ENCODE data around the gene AHI1. TPM values are rescaled to one million over a fixed set of nuclear protein-coding genes. Genes with fewer than 3 reads are reported as not detected.

Gene AHI1
- total RNA-seq, 1 experiment from 2014 or later: 18.8 TPM

DNA sequence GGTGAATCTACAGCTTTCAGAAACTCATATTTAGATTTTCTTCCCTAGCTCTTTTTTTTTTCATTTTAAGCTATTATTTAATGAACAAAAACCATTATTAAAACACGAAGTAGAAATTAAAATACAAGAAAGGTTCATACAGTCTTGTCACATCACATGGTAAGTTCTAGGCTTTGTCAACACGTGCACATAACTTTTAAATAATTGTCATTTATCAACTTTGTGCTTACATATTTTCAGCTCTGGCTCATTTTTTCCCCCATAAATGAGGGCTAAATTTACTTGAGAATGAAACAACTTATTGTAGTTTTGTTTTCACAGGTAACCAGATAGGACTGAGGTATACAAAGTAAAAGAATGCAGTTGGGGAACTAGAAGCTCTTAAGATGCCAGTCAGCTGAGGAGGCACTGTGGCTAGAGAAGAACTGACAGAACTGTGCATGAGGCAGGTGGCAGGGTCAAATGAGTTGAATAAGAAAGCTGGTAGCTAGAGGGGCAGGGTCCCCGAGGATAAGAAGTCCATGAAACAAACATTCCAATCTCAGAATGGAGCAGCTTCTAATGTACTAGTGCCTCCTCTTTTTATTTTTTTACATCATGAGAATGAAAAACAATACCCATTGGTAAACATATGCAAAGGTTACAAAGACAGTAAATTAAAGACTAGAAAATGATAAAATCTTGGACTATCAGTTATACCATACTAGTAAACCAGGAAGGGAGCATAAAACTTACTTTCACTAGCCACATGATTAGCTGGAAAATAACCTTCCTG, 174.9 kb downstream of the AHI1 start:
- Mint-ChIP-seq H3K27ac (peak overlapping the region; percentile 20; the same call in 1 of the 2 replicates), H3K27me3 (ENCODE audit: low read depth) (no peaks in the 10 kb centered on the region), H3K4me3 (no peak overlapping the region), H3K9me3 (no peaks in the 10 kb centered on the region), H3K36me3 (no peaks in the 10 kb centered on the region), H3K4me1 (peaks cover 12% of the 10 kb centered on the region)
- ATAC-seq: no peak; the same call in 1 of the 2 replicates
- no peak for DNase-seq (ENCODE audit: low spot score)
- ChIA-PET CTCF (interaction anchor here (1.1 kb wide), 1 partner anchor 9 kb away, joined by 3 read pairs; no protein-coding TSS in a partner anchor), POLR2A (interaction anchor here (0.6 kb wide), 1 partner anchor 116 kb away, joined by 4 read pairs; no protein-coding TSS in a partner anchor)
- TF ChIP-seq, protein P1, sequence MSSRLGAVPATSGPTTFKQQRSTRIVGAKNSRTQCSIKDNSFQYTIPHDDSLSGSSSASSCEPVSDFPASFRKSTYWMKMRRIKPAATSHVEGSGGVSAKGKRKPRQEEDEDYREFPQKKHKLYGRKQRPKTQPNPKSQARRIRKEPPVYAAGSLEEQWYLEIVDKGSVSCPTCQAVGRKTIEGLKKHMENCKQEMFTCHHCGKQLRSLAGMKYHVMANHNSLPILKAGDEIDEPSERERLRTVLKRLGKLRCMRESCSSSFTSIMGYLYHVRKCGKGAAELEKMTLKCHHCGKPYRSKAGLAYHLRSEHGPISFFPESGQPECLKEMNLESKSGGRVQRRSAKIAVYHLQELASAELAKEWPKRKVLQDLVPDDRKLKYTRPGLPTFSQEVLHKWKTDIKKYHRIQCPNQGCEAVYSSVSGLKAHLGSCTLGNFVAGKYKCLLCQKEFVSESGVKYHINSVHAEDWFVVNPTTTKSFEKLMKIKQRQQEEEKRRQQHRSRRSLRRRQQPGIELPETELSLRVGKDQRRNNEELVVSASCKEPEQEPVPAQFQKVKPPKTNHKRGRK (CRISPR knock-in tag; IDR thresholded peaks at IDR 0.05; ENCODE audit: borderline replicate concordance): no peak
- TF ChIP-seq ZNF263 (CRISPR knock-in tag; IDR thresholded peaks at IDR 0.05; ENCODE audit: low read depth) (no peak), SMAD4 (CRISPR knock-in tag; IDR thresholded peaks at IDR 0.05) (no peak), KAT7 (CRISPR knock-in tag; IDR thresholded peaks at IDR 0.05; ENCODE audit: borderline replicate concordance) (no peak), HMGA2 (CRISPR knock-in tag; IDR thresholded peaks at IDR 0.05) (no peak), SMAD3 (CRISPR knock-in tag; IDR thresholded peaks at IDR 0.05; ENCODE audit: borderline replicate concordance) (no peak), CREB1 (CRISPR knock-in tag; IDR thresholded peaks at IDR 0.05) (no peak)
- TF ChIP-seq, protein P2, sequence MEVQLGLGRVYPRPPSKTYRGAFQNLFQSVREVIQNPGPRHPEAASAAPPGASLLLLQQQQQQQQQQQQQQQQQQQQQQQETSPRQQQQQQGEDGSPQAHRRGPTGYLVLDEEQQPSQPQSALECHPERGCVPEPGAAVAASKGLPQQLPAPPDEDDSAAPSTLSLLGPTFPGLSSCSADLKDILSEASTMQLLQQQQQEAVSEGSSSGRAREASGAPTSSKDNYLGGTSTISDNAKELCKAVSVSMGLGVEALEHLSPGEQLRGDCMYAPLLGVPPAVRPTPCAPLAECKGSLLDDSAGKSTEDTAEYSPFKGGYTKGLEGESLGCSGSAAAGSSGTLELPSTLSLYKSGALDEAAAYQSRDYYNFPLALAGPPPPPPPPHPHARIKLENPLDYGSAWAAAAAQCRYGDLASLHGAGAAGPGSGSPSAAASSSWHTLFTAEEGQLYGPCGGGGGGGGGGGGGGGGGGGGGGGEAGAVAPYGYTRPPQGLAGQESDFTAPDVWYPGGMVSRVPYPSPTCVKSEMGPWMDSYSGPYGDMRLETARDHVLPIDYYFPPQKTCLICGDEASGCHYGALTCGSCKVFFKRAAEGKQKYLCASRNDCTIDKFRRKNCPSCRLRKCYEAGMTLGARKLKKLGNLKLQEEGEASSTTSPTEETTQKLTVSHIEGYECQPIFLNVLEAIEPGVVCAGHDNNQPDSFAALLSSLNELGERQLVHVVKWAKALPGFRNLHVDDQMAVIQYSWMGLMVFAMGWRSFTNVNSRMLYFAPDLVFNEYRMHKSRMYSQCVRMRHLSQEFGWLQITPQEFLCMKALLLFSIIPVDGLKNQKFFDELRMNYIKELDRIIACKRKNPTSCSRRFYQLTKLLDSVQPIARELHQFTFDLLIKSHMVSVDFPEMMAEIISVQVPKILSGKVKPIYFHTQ (CRISPR knock-in tag; IDR thresholded peaks at IDR 0.05): no peak

DNA sequence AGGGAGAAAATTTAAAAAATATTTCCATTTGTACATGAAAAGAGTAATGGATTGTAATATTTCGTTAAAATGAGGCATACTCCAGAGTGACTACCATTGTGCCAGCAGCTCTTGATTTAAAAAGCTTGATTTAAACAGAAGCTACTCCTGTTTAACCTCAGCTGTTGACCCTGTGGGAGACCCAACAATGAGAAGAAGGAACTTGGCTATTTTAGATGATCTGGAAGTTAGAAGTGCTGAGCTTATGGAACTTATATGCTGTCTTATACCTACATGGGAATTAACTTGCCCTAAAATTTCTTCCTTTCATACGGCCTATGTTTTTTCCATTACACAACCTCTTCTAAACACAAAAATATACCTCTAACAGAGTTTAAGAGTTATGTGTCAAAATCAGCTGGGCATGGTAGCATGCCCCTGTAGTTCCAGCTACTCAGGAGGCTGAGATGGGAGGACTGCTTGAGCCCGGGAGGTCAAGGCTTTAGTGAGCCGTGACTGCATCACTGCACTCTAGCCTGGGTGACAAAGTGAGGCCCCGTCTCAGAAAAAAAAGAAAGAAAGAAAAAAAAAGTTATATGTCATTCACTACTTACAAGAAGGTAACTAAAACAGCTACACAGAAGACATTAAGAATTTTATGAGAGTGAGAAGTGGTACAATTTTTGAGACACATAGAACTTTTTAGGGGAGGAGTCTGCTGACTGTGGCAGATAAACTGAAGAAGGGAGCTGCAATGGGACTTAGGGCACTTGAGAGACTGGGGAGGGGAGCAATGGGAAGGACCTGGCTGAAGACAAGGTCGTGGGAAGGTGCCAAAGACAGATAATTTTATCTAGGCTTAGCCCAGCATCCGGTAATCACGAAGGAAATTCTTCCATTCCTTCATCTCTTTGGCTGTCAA, 176.6 kb downstream of the AHI1 start:
- peaks cover 12% of the 10 kb centered on the region for H3K4me1 Mint-ChIP-seq
- H3K9me3 Mint-ChIP-seq: no peaks in the 10 kb centered on the region
- no peak for DNase-seq (ENCODE audit: low spot score)
- H3K27me3 Mint-ChIP-seq (ENCODE audit: low read depth): no peaks in the 10 kb centered on the region
- ChIA-PET CTCF (interaction anchor here (1.0 kb wide), 1 partner anchor 1224 kb away, joined by 3 read pairs; no protein-coding TSS in a partner anchor), POLR2A (no interaction called here)
- no peak for TF ChIP-seq FOXK1 (CRISPR knock-in tag; IDR thresholded peaks at IDR 0.05)
- TF ChIP-seq, protein P3, sequence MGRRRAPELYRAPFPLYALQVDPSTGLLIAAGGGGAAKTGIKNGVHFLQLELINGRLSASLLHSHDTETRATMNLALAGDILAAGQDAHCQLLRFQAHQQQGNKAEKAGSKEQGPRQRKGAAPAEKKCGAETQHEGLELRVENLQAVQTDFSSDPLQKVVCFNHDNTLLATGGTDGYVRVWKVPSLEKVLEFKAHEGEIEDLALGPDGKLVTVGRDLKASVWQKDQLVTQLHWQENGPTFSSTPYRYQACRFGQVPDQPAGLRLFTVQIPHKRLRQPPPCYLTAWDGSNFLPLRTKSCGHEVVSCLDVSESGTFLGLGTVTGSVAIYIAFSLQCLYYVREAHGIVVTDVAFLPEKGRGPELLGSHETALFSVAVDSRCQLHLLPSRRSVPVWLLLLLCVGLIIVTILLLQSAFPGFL (CRISPR knock-in tag; IDR thresholded peaks at IDR 0.05; ENCODE audit: borderline replicate concordance): no peak
- no peak for TF ChIP-seq SMAD3 (CRISPR knock-in tag; IDR thresholded peaks at IDR 0.05; ENCODE audit: borderline replicate concordance)
- TF ChIP-seq, protein P4, sequence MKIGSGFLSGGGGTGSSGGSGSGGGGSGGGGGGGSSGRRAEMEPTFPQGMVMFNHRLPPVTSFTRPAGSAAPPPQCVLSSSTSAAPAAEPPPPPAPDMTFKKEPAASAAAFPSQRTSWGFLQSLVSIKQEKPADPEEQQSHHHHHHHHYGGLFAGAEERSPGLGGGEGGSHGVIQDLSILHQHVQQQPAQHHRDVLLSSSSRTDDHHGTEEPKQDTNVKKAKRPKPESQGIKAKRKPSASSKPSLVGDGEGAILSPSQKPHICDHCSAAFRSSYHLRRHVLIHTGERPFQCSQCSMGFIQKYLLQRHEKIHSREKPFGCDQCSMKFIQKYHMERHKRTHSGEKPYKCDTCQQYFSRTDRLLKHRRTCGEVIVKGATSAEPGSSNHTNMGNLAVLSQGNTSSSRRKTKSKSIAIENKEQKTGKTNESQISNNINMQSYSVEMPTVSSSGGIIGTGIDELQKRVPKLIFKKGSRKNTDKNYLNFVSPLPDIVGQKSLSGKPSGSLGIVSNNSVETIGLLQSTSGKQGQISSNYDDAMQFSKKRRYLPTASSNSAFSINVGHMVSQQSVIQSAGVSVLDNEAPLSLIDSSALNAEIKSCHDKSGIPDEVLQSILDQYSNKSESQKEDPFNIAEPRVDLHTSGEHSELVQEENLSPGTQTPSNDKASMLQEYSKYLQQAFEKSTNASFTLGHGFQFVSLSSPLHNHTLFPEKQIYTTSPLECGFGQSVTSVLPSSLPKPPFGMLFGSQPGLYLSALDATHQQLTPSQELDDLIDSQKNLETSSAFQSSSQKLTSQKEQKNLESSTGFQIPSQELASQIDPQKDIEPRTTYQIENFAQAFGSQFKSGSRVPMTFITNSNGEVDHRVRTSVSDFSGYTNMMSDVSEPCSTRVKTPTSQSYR (CRISPR knock-in tag; IDR thresholded peaks at IDR 0.05): no peak
- no peak overlapping the region for H3K4me3 Mint-ChIP-seq
- no peaks in the 10 kb centered on the region for H3K36me3 Mint-ChIP-seq
- ATAC-seq: no peak
- peak overlapping the region; percentile 69; the same call in 1 of the 2 replicates for H3K27ac Mint-ChIP-seq

Measured in WTC11 (cell line).